ENCODE data around the gene CC2D1A.
"Not testable (repeated sequence)": the region's sequence is repeated elsewhere in the genome, so short reads cannot be mapped to it uniquely, and the experiment has no call there.

The CC2D1A gene

GRCh38 chr19:13972368-13973155, 66.6 kb downstream of the CC2D1A start:
- H3K4me3 ChIP-seq (ENCODE audit: low read depth, low read length) = no peak overlapping the region
- TF ChIP-seq, protein P1, sequence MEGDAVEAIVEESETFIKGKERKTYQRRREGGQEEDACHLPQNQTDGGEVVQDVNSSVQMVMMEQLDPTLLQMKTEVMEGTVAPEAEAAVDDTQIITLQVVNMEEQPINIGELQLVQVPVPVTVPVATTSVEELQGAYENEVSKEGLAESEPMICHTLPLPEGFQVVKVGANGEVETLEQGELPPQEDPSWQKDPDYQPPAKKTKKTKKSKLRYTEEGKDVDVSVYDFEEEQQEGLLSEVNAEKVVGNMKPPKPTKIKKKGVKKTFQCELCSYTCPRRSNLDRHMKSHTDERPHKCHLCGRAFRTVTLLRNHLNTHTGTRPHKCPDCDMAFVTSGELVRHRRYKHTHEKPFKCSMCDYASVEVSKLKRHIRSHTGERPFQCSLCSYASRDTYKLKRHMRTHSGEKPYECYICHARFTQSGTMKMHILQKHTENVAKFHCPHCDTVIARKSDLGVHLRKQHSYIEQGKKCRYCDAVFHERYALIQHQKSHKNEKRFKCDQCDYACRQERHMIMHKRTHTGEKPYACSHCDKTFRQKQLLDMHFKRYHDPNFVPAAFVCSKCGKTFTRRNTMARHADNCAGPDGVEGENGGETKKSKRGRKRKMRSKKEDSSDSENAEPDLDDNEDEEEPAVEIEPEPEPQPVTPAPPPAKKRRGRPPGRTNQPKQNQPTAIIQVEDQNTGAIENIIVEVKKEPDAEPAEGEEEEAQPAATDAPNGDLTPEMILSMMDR (IDR thresholded peaks at IDR 0.05; ENCODE audit: insufficient read depth, low read depth, low read length, missing control alignments) = no peak
- no peak for DNase-seq (ENCODE audit: low read depth)

DNA sequence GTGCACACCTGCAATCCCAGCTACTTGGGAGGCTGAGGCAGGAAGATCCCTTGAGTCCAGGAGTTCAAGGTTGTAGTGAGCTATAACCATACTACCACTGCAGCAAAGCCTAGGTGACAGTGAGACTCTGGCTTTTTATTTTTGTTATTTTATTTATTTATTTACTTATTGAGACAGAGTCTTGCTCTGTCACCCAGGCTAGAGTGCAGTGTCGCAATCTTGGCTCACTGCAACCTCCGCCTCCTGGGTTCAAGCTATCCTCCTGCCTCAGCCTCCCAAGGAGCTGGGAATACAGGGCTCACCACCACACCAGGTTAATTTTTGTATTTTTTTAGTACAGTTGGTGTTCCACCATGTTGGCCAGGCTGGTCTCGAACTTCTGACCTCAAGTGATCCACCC, 67.5 kb downstream of the CC2D1A start:
- not testable (repeated sequence) for H3K4me3 ChIP-seq (ENCODE audit: low read depth, low read length); DNase-seq (ENCODE audit: low read depth)

DNA sequence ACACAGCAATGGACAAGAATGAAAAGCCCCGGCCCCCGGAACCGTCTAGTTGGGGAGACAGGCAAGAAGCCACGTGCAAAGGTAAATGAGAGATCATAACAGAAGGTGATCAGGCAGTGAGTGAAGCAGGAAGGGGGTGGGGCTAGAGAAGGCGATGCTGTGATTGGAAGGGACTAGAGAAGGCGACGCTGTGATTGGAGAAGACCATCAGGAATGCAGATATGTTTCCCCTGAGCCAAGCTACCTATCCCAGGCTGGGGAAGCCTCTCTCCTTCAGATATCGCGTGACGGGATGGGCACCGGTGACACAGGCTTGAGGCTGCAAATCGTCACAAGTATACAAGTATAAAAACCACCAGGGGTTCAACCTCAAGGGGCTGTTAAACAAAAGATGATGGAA, 68.1 kb downstream of the CC2D1A start:
- TF ChIP-seq, protein P1 (IDR thresholded peaks at IDR 0.05; ENCODE audit: insufficient read depth, low read depth, low read length, missing control alignments) = no peak
- no peak overlapping the region for H3K4me3 ChIP-seq (ENCODE audit: low read depth, low read length)
- no peak for DNase-seq (ENCODE audit: low read depth)

GRCh38 chr19:13975870-13976269, 69.9 kb downstream of the CC2D1A start:
- TF ChIP-seq, protein P1 (IDR thresholded peaks at IDR 0.05; ENCODE audit: insufficient read depth, low read depth, low read length, missing control alignments) = no peak
- H3K4me3 ChIP-seq (ENCODE audit: low read depth, low read length) = no peak overlapping the region
- no peak for DNase-seq (ENCODE audit: low read depth)

DNA sequence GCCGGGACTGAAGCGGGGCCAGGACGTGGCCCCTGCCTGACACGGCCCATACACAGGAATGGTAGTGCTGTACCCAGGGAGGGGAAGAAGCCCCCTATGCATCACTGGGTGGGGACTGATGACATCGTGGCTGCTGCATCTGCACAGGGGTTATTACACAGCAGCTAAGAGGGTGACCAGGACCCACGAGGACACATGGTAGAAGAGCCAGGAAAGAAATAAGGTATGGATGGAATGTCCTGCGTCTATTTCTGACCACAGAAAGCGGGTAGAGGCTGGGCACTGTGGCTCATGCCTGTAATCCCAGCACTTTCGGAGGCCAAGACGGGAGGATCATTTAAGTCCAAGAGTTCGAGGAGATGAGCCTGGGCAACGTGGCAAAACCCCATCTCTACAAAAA, 70.4 kb downstream of the CC2D1A start:
- H3K4me3 ChIP-seq (ENCODE audit: low read depth, low read length) = no peak overlapping the region
- no peak for DNase-seq (ENCODE audit: low read depth)
- TF ChIP-seq, protein P1 (IDR thresholded peaks at IDR 0.05; ENCODE audit: insufficient read depth, low read depth, low read length, missing control alignments) = no peak

DNA sequence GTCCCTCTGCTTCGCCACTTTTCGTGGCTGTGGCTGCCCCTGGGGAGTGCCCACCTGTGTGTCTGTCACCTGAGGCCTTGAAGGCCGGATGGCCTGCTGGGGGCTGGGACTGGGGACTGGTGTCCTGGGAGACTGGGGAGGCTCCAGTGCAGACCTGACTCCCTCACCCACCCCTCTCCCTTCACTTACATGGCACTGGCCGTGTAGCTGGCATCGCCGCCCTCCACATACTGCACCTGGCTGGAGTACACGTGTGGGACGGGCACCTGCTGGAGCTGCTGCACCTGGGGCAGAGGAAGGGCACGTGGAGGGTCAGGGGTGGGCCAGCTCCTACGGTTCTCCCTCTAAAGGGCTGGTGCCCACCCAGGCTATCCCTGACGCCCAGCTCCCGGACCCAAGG, 71.8 kb downstream of the CC2D1A start:
- DNase-seq (ENCODE audit: low read depth) = no peak
- no peak overlapping the region for H3K4me3 ChIP-seq (ENCODE audit: low read depth, low read length)
- TF ChIP-seq, protein P1 (IDR thresholded peaks at IDR 0.05; ENCODE audit: insufficient read depth, low read depth, low read length, missing control alignments) = no peak

DNA sequence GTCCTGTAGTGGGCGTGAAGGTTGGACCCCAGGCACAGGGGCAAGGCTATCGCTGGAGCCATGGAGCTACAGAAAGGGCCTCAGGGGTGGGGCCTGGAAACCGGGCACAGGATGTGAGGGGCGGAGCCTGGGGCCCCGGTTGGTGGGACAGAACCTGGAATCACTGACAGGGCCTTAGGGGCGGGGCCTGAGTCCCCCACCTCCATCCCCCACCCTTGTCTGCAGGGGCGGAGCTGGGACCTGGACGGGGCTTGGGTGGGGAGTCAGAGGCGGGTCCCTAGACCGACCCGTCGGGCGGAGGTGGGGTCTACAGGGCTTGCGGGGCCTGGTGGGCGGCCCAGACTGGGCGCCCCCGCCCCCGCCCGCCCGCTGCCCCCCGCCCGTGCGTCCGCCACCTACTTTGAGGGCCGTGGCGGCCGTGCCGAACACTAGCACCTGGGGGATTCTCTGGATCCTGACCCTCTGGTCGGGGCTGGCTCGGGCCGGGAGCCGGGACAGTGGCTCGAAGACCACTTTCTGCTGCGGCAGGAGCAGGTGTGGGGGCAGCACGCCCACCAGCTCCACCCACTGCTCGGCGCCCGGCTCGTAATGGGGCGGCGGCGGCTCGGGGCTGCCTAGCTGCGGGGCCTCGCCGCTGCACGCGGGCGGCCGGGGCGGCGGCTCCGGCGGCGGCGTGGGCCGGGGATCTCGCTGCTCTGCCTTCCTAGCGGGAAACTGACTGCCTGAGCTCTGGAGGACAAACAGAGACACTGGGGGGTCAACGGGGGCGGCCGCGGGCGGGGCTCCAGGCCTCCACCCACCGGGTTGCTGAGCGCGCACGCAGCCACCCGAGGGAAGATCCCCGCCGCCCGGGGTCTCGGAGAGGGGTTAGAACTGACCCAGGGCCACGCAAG, 72.6 kb downstream of the CC2D1A start:
- TF ChIP-seq, protein P1 (IDR thresholded peaks at IDR 0.05; ENCODE audit: insufficient read depth, low read depth, low read length, missing control alignments) = no peak
- no peak overlapping the region for H3K4me3 ChIP-seq (ENCODE audit: low read depth, low read length)
- no peak for DNase-seq (ENCODE audit: low read depth)

All from GM12865 (cell line).